Pulmonary artery endothelial cell (primary cell): ENCODE results near the gene SLC25A42. TPM values are rescaled to one million over a fixed set of nuclear protein-coding genes. Genes with fewer than 3 reads are reported as not detected.
"Not testable (repeated sequence)": the region's sequence is repeated elsewhere in the genome, so short reads cannot be mapped to it uniquely, and the experiment has no call there.

ENCODE experiments used
- DNase-seq: peaks from one replicate; pipeline ENCODE4 v3.0.0-alpha.2; 2011; ENCODE audit warnings: low read depth, low spot score
- total RNA-seq: library from RNA; depleted of rRNA; stranded (reverse); fragments of >200 nt; gene quantifications from 2 replicates; pipeline ENCODE4 v1.2.3, GENCODE V29; 2014

SLC25A42 gene
- total RNA-seq, 1 donor from 2014 or later = 3.7 TPM

GRCh38 chr19:19068659-19069654 lies 5.2 kb downstream of the SLC25A42 start:
- no peak for DNase-seq

GRCh38 chr19:19071897-19072296 lies 8.1 kb downstream of the SLC25A42 start:
- DNase-seq = no peak

GRCh38 chr19:19074196-19074882 lies 10.5 kb downstream of the SLC25A42 start:
- no peak for DNase-seq

- DNase-seq = no peak
These were observed 11.3 kb downstream of the SLC25A42 start for GRCh38 chr19:19075126-19075525.

GRCh38 chr19:19076476-19076875 lies 12.7 kb downstream of the SLC25A42 start:
- DNase-seq = no peak

GRCh38 chr19:19077103-19077502 lies 13.3 kb downstream of the SLC25A42 start:
- no peak for DNase-seq

GRCh38 chr19:19078801-19079200 lies 15.0 kb downstream of the SLC25A42 start:
- DNase-seq = no peak

GRCh38 chr19:19079571-19079970 lies 15.8 kb downstream of the SLC25A42 start:
- no peak for DNase-seq

GRCh38 chr19:19081642-19082151 lies 17.9 kb downstream of the SLC25A42 start:
- DNase-seq = no peak

GRCh38 chr19:19083413-19084178 lies 19.8 kb downstream of the SLC25A42 start:
- no peak for DNase-seq

- no peak for DNase-seq
These were observed 23.9 kb downstream of the SLC25A42 start for GRCh38 chr19:19087676-19088075.

GRCh38 chr19:19094513-19094912 lies 30.7 kb downstream of the SLC25A42 start:
- no peak for DNase-seq

- no peak for DNase-seq
These were observed 31.9 kb downstream of the SLC25A42 start for GRCh38 chr19:19095691-19096090.

GRCh38 chr19:19096641-19097627 lies 33.1 kb downstream of the SLC25A42 start:
- no peak for DNase-seq

- no peak for DNase-seq
These were observed 34.4 kb downstream of the SLC25A42 start for GRCh38 chr19:19098084-19098702.

- DNase-seq = no peak
These were observed 35.2 kb downstream of the SLC25A42 start for GRCh38 chr19:19098703-19099632.

GRCh38 chr19:19101540-19101939 lies 37.7 kb downstream of the SLC25A42 start:
- no peak for DNase-seq

- not testable (repeated sequence) for DNase-seq
These were observed 38.8 kb downstream of the SLC25A42 start for GRCh38 chr19:19102566-19102965.

GRCh38 chr19:19103167-19103566 lies 39.4 kb downstream of the SLC25A42 start:
- DNase-seq = no peak
